Endothelial cell of umbilical vein (primary cell): ENCODE data around the gene TLCD4. TPM values are rescaled to one million over a fixed set of nuclear protein-coding genes. Genes with fewer than 3 reads are reported as not detected.

Experiments
- BruUV-seq: library from RNA; stranded (reverse); fragments of 400-500 nt; replicated peaks from 2 replicates; lab custom pipeline; 2021; lab: Mats Ljungman, UMichigan
- CTCF ChIA-PET: fragments of 300-600, 350-600 bp; sonication (Branson Sonifier 250); formaldehyde crosslinking; loops from one replicate; lab custom pipeline; 2021; ENCODE audit warnings: antibody characterized with exemption, inconsistent platforms; lab: Charles Lee
- POLR2A ChIA-PET: fragments of 300-600, 350-600 bp; sonication (Branson Sonifier 250); formaldehyde crosslinking; loops from one replicate; lab custom pipeline; 2021; ENCODE audit warnings: antibody characterized with exemption, inconsistent platforms; lab: Charles Lee
- DNase-seq: peaks from one replicate; pipeline ENCODE4 v3.0.0-alpha.2; 2011; ENCODE audit warnings: low read depth, low spot score
- FAIRE-seq: peaks from 2 replicates; lab custom pipeline; 2011; peaks lifted over from hg19 to GRCh38; lab: Jason Lieb, UNC
- H2AFZ ChIP-seq: 2 replicates; pipeline ENCODE4 v1.6.0; 2012; ENCODE audit warnings: low read depth, low read length, control low read depth, inconsistent platforms
- H3K27ac ChIP-seq: 2 replicates; pipeline ENCODE4 v1.5.1; 2011; ENCODE audit warnings: low read depth, mild to moderate bottlenecking, control low read depth, low read length, moderate library complexity; ENCODE audit not compliant: insufficient read depth
- H3K27me3 ChIP-seq, 2 experiments: 2 replicates each; pipeline versions ENCODE4 v1.6.0 to v1.6.1; 2011; ENCODE audit warnings: low read length in 2 of 2, mixed read lengths in 1 of 2; ENCODE audit not compliant: control insufficient read depth in 2 of 2, insufficient read depth in 2 of 2
- H3K36me3 ChIP-seq, 2 experiments: 2 replicates in 1 of 2; 3 replicates in 1 of 2; pipeline ENCODE4 v1.5.1; 2011; ENCODE audit warnings: low read length in 2 of 2, mild to moderate bottlenecking in 1 of 2, moderate library complexity in 1 of 2; ENCODE audit not compliant: control insufficient read depth in 2 of 2, insufficient read depth in 2 of 2; ENCODE audit errors: extremely low read depth in 1 of 2
- H3K4me1 ChIP-seq: 3 replicates; pipeline ENCODE4 v1.5.1; 2011; ENCODE audit warnings: mild to moderate bottlenecking, low read length; ENCODE audit not compliant: control insufficient read depth, insufficient read depth; ENCODE audit errors: extremely low read depth
- H3K4me2 ChIP-seq: 2 replicates; pipeline ENCODE4 v1.6.1; 2011; ENCODE audit warnings: low read length, control low read depth, mixed read lengths; ENCODE audit not compliant: insufficient read depth
- H3K4me3 ChIP-seq, 3 experiments: fragments of 200-600 bp in 1 of 3; sonication (generic), shearing (Covaris generic) in 1 of 3; replicated peaks in 1 of 3; 2 replicates each; pipeline ENCODE4 v1.5.1; 2011 to 2016; ENCODE audit warnings: control low read depth in 3 of 3, low read length in 3 of 3, mild to moderate bottlenecking in 2 of 3, inconsistent platforms in 1 of 3, low read depth in 1 of 3, moderate library complexity in 1 of 3; ENCODE audit not compliant: insufficient read depth in 1 of 3
- H3K79me2 ChIP-seq: 2 replicates; pipeline ENCODE4 v1.6.0; 2012; ENCODE audit warnings: low read length, inconsistent platforms; ENCODE audit not compliant: control insufficient read depth, insufficient read depth
- H3K9ac ChIP-seq: replicated peaks from 2 replicates; pipeline ENCODE3; 2011; ENCODE audit warnings: low read length, control low read depth; ENCODE audit not compliant: insufficient read depth; ENCODE audit errors: extremely low read depth
- H3K9me1 ChIP-seq: replicated peaks from 3 replicates; pipeline ENCODE4 v1.6.0; 2011; ENCODE audit warnings: mild to moderate bottlenecking, low read length; ENCODE audit not compliant: control insufficient read depth, insufficient read depth; ENCODE audit errors: extremely low read depth
- H3K9me3 ChIP-seq: replicated peaks from 2 replicates; pipeline ENCODE4 v1.5.1; 2012; ENCODE audit warnings: low read length, inconsistent platforms; ENCODE audit not compliant: control insufficient read depth, insufficient read depth
- H4K20me1 ChIP-seq: replicated peaks from 2 replicates; pipeline ENCODE3; 2011; ENCODE audit warnings: mild to moderate bottlenecking, low read length; ENCODE audit not compliant: control insufficient read depth, insufficient read depth; ENCODE audit errors: extremely low read depth
- EZH2 ChIP-seq: IDR thresholded peaks from 2 replicates; pipeline ENCODE4 v1.6.1; 2012; ENCODE audit warnings: borderline replicate concordance, low read depth, mild to moderate bottlenecking, moderate library complexity, low read length, inconsistent platforms; ENCODE audit not compliant: severe bottlenecking
- FOS ChIP-seq: IDR thresholded peaks from 2 replicates; pipeline ENCODE4 v1.6.1; 2011; ENCODE audit warnings: mild to moderate bottlenecking, low read length, moderate library complexity, borderline replicate concordance; ENCODE audit not compliant: insufficient read depth
- GATA2 ChIP-seq: IDR thresholded peaks from 2 replicates; pipeline ENCODE4 v1.7.0; 2011; ENCODE audit warnings: low read depth, mild to moderate bottlenecking, moderate library complexity, mixed read lengths, low read length; ENCODE audit not compliant: insufficient read length, insufficient read depth
- JUN ChIP-seq: IDR thresholded peaks from 2 replicates; pipeline ENCODE4 v1.6.1; 2011; ENCODE audit warnings: borderline replicate concordance, low read depth; ENCODE audit not compliant: insufficient read length, insufficient read depth
- MYC ChIP-seq: IDR thresholded peaks from one replicate; pipeline ENCODE4 v1.6.1; 2011; ENCODE audit warnings: mild to moderate bottlenecking, low read depth, low read length
- POLR2A ChIP-seq: IDR thresholded peaks from 2 replicates; pipeline ENCODE4 v1.6.1; 2012; ENCODE audit warnings: low read depth, mild to moderate bottlenecking, control low read depth, low read length
- POLR2AphosphoS5 ChIP-seq: IDR thresholded peaks from 2 replicates; pipeline ENCODE4 v1.6.1; 2012; ENCODE audit warnings: low read depth, mild to moderate bottlenecking, control low read depth, low read length, moderate library complexity; ENCODE audit not compliant: insufficient read depth
- dilution Hi-C: fragments of 300-500 bp; cut with MboI; formaldehyde crosslinking; loops from one replicate; pipeline ENCODE4 v1.15.0; 2019; ENCODE audit warnings: low sequenced_read_pairs; ENCODE audit not compliant: extremely low pct_ligation_motif_present
- intact Hi-C: fragments of 100-400 bp; cut with micrococcal nuclease; formaldehyde crosslinking; loops from one replicate; pipeline ENCODE4 v1.10.0; 2022
- polyA plus RNA-seq, 4 experiments: library from polyadenylated mRNA; depleted of rRNA in 3 of 4; stranded (reverse) in 3 of 4; unstranded in 1 of 4; fragments of >200 nt; gene quantifications; 2 replicates each; pipeline versions ENCODE4 v1.2.1 to v1.2.3, GENCODE V29; 2011 to 2012; ENCODE audit warnings: missing spikeins in 1 of 4
- total RNA-seq: library from RNA; stranded (reverse); gene quantifications from 2 replicates; pipeline ENCODE4 v1.2.3, GENCODE V29; 2021
- TF ChIP-seq, protein P1 (sequence below): IDR thresholded peaks from 2 replicates; pipeline ENCODE4 v1.6.1; 2011; ENCODE audit not compliant: insufficient read depth, insufficient read length
- TF ChIP-seq, protein P2 (sequence below), 2 donors: IDR thresholded peaks; 1 replicate in 1 of 2; 2 replicates in 1 of 2; pipeline ENCODE4 v1.5.1; 2011; ENCODE audit warnings: low read length in 2 of 2, mild to moderate bottlenecking in 2 of 2, moderate library complexity in 2 of 2, control low read depth in 1 of 2, inconsistent platforms in 1 of 2, low read depth in 1 of 2; ENCODE audit not compliant: insufficient read depth in 1 of 2; ENCODE audit errors: extremely low read depth in 1 of 2

Gene TLCD4
- total and polyA plus RNA-seq, 2 donors (not counting 3 experiments of a cell fraction or from before 2014, with no cell fraction given): 0.11 to 0.51 TPM

DNA sequence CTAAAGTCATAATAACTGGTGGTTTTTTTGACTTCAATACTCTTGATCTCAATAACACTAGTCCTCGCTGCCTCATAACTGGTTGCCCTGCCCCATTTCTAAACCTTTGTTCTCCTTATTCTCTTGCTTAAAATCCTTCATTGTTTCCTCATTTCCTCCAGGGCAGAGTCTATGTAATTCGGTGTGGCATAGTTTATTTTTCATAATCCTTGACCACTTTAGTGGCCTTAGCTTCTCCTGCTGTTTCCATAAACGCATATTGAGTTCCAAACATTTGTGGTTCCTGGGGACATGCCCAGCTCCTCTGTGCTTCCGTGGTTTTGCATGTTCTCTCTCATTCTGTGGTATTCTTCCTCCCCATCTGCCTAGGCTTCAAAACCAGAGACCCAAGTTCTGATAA lies 19.0 kb upstream of the TLCD4 start:
- no peak overlapping the region for H3K4me2 ChIP-seq
- BruUV-seq: no TSS peak
- no peak overlapping the region for H2AFZ ChIP-seq
- POLR2A ChIA-PET: no interaction called here
- no peaks in the 10 kb centered on the region for H4K20me1 ChIP-seq
- CTCF ChIA-PET: no interaction called here
- FAIRE-seq (no peak), DNase-seq (no peak)
- H3K4me1 ChIP-seq: no peaks in the 10 kb centered on the region
- no peaks in the 10 kb centered on the region for H3K9me1 ChIP-seq
- no peak overlapping the region for H3K9ac ChIP-seq
- H3K79me2 ChIP-seq: no peaks in the 10 kb centered on the region
- no peaks in the 10 kb centered on the region for H3K36me3 ChIP-seq
- intact Hi-C loops: no loop called here
- no peaks in the 10 kb centered on the region for H3K9me3 ChIP-seq
- H3K4me3 ChIP-seq: no peak overlapping the region
- dilution Hi-C loops: no loop called here
- no peak for TF ChIP-seq POLR2AphosphoS5
- no peak for TF ChIP-seq MYC
- TF ChIP-seq, protein P1, sequence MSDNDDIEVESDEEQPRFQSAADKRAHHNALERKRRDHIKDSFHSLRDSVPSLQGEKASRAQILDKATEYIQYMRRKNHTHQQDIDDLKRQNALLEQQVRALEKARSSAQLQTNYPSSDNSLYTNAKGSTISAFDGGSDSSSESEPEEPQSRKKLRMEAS: no peak
- TF ChIP-seq POLR2A: no peak
- TF ChIP-seq FOS: no peak
- TF ChIP-seq EZH2: no peak
- TF ChIP-seq JUN: no peak
- TF ChIP-seq, protein P2, sequence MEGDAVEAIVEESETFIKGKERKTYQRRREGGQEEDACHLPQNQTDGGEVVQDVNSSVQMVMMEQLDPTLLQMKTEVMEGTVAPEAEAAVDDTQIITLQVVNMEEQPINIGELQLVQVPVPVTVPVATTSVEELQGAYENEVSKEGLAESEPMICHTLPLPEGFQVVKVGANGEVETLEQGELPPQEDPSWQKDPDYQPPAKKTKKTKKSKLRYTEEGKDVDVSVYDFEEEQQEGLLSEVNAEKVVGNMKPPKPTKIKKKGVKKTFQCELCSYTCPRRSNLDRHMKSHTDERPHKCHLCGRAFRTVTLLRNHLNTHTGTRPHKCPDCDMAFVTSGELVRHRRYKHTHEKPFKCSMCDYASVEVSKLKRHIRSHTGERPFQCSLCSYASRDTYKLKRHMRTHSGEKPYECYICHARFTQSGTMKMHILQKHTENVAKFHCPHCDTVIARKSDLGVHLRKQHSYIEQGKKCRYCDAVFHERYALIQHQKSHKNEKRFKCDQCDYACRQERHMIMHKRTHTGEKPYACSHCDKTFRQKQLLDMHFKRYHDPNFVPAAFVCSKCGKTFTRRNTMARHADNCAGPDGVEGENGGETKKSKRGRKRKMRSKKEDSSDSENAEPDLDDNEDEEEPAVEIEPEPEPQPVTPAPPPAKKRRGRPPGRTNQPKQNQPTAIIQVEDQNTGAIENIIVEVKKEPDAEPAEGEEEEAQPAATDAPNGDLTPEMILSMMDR (IDR thresholded peaks at IDR 0.05; ENCODE audit: extremely low read depth in 1 of 2, insufficient read depth in 1 of 2, low read depth in 1 of 2, low read length in 2 of 2): no peak
- no peak for TF ChIP-seq GATA2
- H3K27me3 ChIP-seq: peaks cover 0 to 7% of the 10 kb centered on the region in 2 experiments
- H3K27ac ChIP-seq: no peak overlapping the region
